Measurements from ENCODE around the gene ZHX3. TPM values are rescaled to one million over a fixed set of nuclear protein-coding genes. Genes with fewer than 3 reads are reported as not detected.
A peak's percentile ranks its signal among the peaks of the same experiment; 100 is the strongest.

The ZHX3 gene
- total RNA-seq, 1 donor: 36.6 TPM

- peaks cover 7% of the 10 kb centered on the region for H3K79me2 ChIP-seq (ENCODE audit: insufficient read depth, low read length)
- TF ChIP-seq, protein P1, sequence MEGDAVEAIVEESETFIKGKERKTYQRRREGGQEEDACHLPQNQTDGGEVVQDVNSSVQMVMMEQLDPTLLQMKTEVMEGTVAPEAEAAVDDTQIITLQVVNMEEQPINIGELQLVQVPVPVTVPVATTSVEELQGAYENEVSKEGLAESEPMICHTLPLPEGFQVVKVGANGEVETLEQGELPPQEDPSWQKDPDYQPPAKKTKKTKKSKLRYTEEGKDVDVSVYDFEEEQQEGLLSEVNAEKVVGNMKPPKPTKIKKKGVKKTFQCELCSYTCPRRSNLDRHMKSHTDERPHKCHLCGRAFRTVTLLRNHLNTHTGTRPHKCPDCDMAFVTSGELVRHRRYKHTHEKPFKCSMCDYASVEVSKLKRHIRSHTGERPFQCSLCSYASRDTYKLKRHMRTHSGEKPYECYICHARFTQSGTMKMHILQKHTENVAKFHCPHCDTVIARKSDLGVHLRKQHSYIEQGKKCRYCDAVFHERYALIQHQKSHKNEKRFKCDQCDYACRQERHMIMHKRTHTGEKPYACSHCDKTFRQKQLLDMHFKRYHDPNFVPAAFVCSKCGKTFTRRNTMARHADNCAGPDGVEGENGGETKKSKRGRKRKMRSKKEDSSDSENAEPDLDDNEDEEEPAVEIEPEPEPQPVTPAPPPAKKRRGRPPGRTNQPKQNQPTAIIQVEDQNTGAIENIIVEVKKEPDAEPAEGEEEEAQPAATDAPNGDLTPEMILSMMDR (IDR thresholded peaks at IDR 0.05; ENCODE audit: extremely low read depth, low read depth, low read length): no peak
- no peaks in the 10 kb centered on the region for H3K9me3 ChIP-seq (ENCODE audit: low read depth, low read length)
- no peak overlapping the region for H2AFZ ChIP-seq (ENCODE audit: low read length)
- no peaks in the 10 kb centered on the region for H3K27me3 ChIP-seq (ENCODE audit: insufficient read depth, low read length)
- H3K4me2 ChIP-seq (ENCODE audit: insufficient read depth, low read length): no peak overlapping the region
- no peak overlapping the region for H3K27ac ChIP-seq (ENCODE audit: low read depth, low read length)
- H3K4me1 ChIP-seq (ENCODE audit: insufficient read depth, low read length): peaks cover 15% of the 10 kb centered on the region
- H3K4me3 ChIP-seq (ENCODE audit: insufficient read depth, low read length): no peak overlapping the region
- no peak for DNase-seq (ENCODE audit: insufficient read length, low spot score, missing footprints)
- H3K36me3 ChIP-seq (ENCODE audit: insufficient read depth, low read length): no peaks in the 10 kb centered on the region
- no peaks in the 10 kb centered on the region for H4K20me1 ChIP-seq (ENCODE audit: insufficient read depth, low read length)
These were observed 2.9 kb upstream of the ZHX3 start for GRCh38 chr20:41320441-41320840.

DNA sequence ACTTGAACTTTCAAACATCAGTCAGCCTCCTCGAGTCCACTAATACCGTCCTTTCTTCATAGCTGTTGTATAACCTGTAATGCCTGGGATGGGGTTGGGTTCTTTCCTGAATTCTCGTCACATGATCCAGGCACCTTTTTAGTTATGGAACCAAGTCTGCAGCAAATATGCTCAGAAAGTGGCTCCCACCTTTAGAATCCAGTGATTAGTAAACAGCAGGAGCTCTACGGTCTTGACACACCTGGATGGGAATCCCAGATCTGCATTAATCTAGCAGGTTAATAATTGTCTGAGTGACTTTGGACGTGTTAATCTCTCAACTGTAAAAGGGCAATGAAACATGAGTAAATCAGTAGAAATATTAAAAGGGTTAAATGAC is 729 bp upstream of the ZHX3 start:
- H3K4me2 ChIP-seq (ENCODE audit: insufficient read depth, low read length): peak overlapping the region; percentile 98
- TF ChIP-seq, protein P1 (IDR thresholded peaks at IDR 0.05; ENCODE audit: extremely low read depth, low read depth, low read length): no peak
- H3K9me3 ChIP-seq (ENCODE audit: low read depth, low read length): no peaks in the 10 kb centered on the region
- H3K27me3 ChIP-seq (ENCODE audit: insufficient read depth, low read length): no peaks in the 10 kb centered on the region
- no peaks in the 10 kb centered on the region for H4K20me1 ChIP-seq (ENCODE audit: insufficient read depth, low read length)
- H3K79me2 ChIP-seq (ENCODE audit: insufficient read depth, low read length): peaks cover 27% of the 10 kb centered on the region
- H3K4me1 ChIP-seq (ENCODE audit: insufficient read depth, low read length): peaks cover 32% of the 10 kb centered on the region
- no peaks in the 10 kb centered on the region for H3K36me3 ChIP-seq (ENCODE audit: insufficient read depth, low read length)
- H2AFZ ChIP-seq (ENCODE audit: low read length): peak overlapping the region; percentile 95
- peak overlapping the region; percentile 77 for H3K4me3 ChIP-seq (ENCODE audit: insufficient read depth, low read length)
- no peak for DNase-seq (ENCODE audit: insufficient read length, low spot score, missing footprints)
- H3K27ac ChIP-seq (ENCODE audit: low read depth, low read length): peak overlapping the region; percentile 81

GRCh38 chr20:41316602-41317545 is 657 bp downstream of the ZHX3 start:
- H3K36me3 ChIP-seq (ENCODE audit: insufficient read depth, low read length): peaks cover 8% of the 10 kb centered on the region
- peaks cover 32% of the 10 kb centered on the region for H3K4me1 ChIP-seq (ENCODE audit: insufficient read depth, low read length)
- H3K4me3 ChIP-seq (ENCODE audit: insufficient read depth, low read length): peak overlapping the region; percentile 77
- H3K9me3 ChIP-seq (ENCODE audit: low read depth, low read length): no peaks in the 10 kb centered on the region
- H3K27ac ChIP-seq (ENCODE audit: low read depth, low read length): peak overlapping the region; percentile 84
- no peaks in the 10 kb centered on the region for H3K27me3 ChIP-seq (ENCODE audit: insufficient read depth, low read length)
- no peaks in the 10 kb centered on the region for H4K20me1 ChIP-seq (ENCODE audit: insufficient read depth, low read length)
- peak overlapping the region; percentile 92 for H3K4me2 ChIP-seq (ENCODE audit: insufficient read depth, low read length)
- TF ChIP-seq, protein P1 (IDR thresholded peaks at IDR 0.05; ENCODE audit: extremely low read depth, low read depth, low read length): no peak
- peaks cover 41% of the 10 kb centered on the region for H3K79me2 ChIP-seq (ENCODE audit: insufficient read depth, low read length)
- H2AFZ ChIP-seq (ENCODE audit: low read length): peak overlapping the region; percentile 38
- DNase-seq (ENCODE audit: insufficient read length, low spot score, missing footprints): peak; percentile 96

GRCh38 chr20:41316051-41316450 is 1.5 kb downstream of the ZHX3 start:
- H3K27me3 ChIP-seq (ENCODE audit: insufficient read depth, low read length): no peaks in the 10 kb centered on the region
- peak; percentile 44 for DNase-seq (ENCODE audit: insufficient read length, low spot score, missing footprints)
- H3K4me1 ChIP-seq (ENCODE audit: insufficient read depth, low read length): peaks cover 27% of the 10 kb centered on the region
- H2AFZ ChIP-seq (ENCODE audit: low read length): no peak overlapping the region
- H3K36me3 ChIP-seq (ENCODE audit: insufficient read depth, low read length): peaks cover 8% of the 10 kb centered on the region
- H3K4me2 ChIP-seq (ENCODE audit: insufficient read depth, low read length): peak overlapping the region; percentile 92
- H3K79me2 ChIP-seq (ENCODE audit: insufficient read depth, low read length): peaks cover 50% of the 10 kb centered on the region
- TF ChIP-seq, protein P1 (IDR thresholded peaks at IDR 0.05; ENCODE audit: extremely low read depth, low read depth, low read length): no peak
- H3K27ac ChIP-seq (ENCODE audit: low read depth, low read length): peak overlapping the region; percentile 84
- H4K20me1 ChIP-seq (ENCODE audit: insufficient read depth, low read length): no peaks in the 10 kb centered on the region
- H3K9me3 ChIP-seq (ENCODE audit: low read depth, low read length): no peaks in the 10 kb centered on the region
- H3K4me3 ChIP-seq (ENCODE audit: insufficient read depth, low read length): peak overlapping the region; percentile 77
